HEK293 (cell line): ENCODE measurements around the gene GPHA2.

Source experiments
- KLF10 ChIP-seq: fragments of 450-650 bp; IDR thresholded peaks from 2 replicates; pipeline ENCODE4 v1.5.1; 2018; ENCODE audit warnings: missing biosample characterization, mild to moderate bottlenecking, missing genetic modification characterization
- SP2 ChIP-seq: fragments of 450-650 bp; formaldehyde crosslinking; IDR thresholded peaks from 2 replicates; pipeline ENCODE4 v1.5.1; 2016; ENCODE audit warnings: missing biosample characterization, missing genetic modification characterization
- ZNF555 ChIP-seq: fragments of 450-650 bp; formaldehyde crosslinking; conservative IDR thresholded peaks from 2 replicates; pipeline ENCODE4 v1.5.1; 2017; ENCODE audit warnings: missing biosample characterization, mild to moderate bottlenecking, missing genetic modification characterization, inconsistent platforms
- ZNF654 ChIP-seq: fragments of 450-650 bp; formaldehyde crosslinking; IDR thresholded peaks from 2 replicates; pipeline ENCODE4 v1.5.1; 2016; ENCODE audit warnings: low read depth, missing biosample characterization, missing genetic modification characterization
- ZNF670 ChIP-seq: fragments of 450-650 bp; formaldehyde crosslinking; IDR thresholded peaks from 2 replicates; pipeline ENCODE4 v1.5.1; 2016; ENCODE audit warnings: missing biosample characterization, missing genetic modification characterization, low read depth
- ZSCAN4 ChIP-seq: fragments of 450-650 bp; formaldehyde crosslinking; IDR thresholded peaks from 2 replicates; pipeline ENCODE4 v1.5.1; 2017; ENCODE audit warnings: missing biosample characterization, missing genetic modification characterization
- TF ChIP-seq, protein P1 (sequence below): fragments of 450-650 bp; formaldehyde crosslinking; IDR thresholded peaks from 2 replicates; pipeline ENCODE4 v1.5.1; 2016; ENCODE audit warnings: missing biosample characterization, missing genetic modification characterization
- TF ChIP-seq, protein P2 (sequence below): fragments of 450-650 bp; formaldehyde crosslinking; IDR thresholded peaks from 2 replicates; pipeline ENCODE4 v1.5.1; 2016; ENCODE audit warnings: missing biosample characterization, missing genetic modification characterization

DNA sequence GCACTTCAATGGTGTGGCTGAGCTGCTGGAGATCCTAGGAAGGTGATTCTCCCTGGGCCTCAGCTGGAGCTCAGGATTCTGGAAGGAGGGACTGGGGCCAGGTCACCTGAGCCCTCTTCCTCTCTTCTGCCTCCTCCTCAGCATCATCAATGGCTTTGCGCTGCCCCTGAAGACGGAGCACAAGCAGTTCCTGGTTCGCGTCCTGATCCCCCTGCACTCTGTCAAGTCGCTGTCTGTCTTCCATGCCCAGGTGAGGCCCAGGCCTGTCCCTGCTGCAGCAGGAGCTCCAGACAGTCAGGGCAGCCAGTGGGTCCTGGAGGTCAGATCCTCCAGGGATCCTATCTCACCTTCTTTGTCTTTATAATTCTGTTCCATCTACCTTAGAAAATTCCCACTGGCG lies 5.4 kb downstream of the GPHA2 start:
- no peak for TF ChIP-seq ZSCAN4 (tag by site-specific recombination)
- TF ChIP-seq, protein P1, sequence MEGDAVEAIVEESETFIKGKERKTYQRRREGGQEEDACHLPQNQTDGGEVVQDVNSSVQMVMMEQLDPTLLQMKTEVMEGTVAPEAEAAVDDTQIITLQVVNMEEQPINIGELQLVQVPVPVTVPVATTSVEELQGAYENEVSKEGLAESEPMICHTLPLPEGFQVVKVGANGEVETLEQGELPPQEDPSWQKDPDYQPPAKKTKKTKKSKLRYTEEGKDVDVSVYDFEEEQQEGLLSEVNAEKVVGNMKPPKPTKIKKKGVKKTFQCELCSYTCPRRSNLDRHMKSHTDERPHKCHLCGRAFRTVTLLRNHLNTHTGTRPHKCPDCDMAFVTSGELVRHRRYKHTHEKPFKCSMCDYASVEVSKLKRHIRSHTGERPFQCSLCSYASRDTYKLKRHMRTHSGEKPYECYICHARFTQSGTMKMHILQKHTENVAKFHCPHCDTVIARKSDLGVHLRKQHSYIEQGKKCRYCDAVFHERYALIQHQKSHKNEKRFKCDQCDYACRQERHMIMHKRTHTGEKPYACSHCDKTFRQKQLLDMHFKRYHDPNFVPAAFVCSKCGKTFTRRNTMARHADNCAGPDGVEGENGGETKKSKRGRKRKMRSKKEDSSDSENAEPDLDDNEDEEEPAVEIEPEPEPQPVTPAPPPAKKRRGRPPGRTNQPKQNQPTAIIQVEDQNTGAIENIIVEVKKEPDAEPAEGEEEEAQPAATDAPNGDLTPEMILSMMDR (tag by site-specific recombination): no peak
- no peak for TF ChIP-seq SP2 (tag by site-specific recombination)
- no peak for TF ChIP-seq ZNF555 (tag by site-specific recombination)
- TF ChIP-seq ZNF654 (tag by site-specific recombination): no peak
- TF ChIP-seq ZNF670 (tag by site-specific recombination): no peak
- TF ChIP-seq, protein P2, sequence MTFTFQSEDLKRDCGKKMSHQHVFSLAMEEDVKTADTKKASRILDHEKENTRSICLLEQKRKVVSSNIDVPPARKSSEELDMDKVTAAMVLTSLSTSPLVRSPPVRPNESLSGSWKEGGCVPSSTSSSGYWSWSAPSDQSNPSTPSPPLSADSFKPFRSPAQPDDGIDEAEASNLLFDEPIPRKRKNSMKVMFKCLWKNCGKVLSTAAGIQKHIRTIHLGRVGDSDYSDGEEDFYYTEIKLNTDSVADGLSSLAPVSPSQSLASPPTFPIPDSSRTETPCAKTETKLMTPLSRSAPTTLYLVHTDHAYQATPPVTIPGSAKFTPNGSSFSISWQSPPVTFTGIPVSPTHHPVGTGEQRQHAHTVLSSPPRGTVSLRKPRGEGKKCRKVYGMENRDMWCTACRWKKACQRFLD (tag by site-specific recombination): no peak
- no peak for TF ChIP-seq KLF10 (tag by site-specific recombination)
